GM19397 (cell line): ENCODE data around the gene HSDL2.
"Not testable (repeated sequence)": the region's sequence is repeated elsewhere in the genome, so short reads cannot be mapped to it uniquely, and the experiment has no call there.

Experiments used
- ATAC-seq: cut with Tn5 transposase; IDR thresholded peaks from one replicate; pipeline ENCODE4 v1.9.1; 2021; ENCODE audit warnings: mild to moderate bottlenecking, moderate library complexity; ENCODE audit not compliant: unreplicated experiment

HSDL2 gene

DNA sequence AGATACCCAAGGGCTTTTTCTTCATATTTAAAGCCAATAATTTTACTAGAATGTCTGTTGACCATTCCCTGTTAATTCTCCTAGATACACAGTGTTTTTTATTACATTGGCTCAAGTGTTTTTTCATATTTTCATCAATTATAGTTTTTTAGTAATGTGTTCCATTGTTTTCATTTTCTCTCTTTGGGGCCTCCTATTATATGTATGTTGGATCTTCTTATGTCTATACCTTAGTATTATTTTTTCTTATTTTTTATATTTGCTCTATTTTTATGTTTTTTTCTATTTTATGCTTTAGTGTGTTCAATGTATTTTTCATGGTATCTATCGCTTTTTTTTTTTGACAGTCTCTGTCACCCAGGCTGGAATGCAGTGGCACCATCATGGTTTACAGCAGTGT, 114.2 kb downstream of the HSDL2 start:
- ATAC-seq = no peak

DNA sequence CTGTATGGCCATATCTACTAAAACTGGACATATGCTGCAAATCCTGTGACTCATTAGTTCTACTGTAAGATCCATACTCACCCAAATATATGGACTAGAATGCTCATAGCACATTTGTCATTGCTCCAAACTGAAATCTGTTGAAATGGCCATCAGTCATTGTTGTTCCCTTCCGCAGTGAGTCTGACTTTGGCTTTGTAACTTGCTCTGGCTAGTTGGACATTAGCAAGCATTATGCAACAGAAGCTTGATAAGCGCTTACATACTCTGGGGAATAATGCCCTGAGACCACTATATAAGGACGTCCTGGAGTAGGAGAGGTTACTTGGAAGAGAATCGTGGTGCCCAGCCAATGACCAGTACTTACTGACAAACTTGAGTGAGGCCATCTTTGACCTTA, 115.7 kb downstream of the HSDL2 start:
- no peak for ATAC-seq

DNA sequence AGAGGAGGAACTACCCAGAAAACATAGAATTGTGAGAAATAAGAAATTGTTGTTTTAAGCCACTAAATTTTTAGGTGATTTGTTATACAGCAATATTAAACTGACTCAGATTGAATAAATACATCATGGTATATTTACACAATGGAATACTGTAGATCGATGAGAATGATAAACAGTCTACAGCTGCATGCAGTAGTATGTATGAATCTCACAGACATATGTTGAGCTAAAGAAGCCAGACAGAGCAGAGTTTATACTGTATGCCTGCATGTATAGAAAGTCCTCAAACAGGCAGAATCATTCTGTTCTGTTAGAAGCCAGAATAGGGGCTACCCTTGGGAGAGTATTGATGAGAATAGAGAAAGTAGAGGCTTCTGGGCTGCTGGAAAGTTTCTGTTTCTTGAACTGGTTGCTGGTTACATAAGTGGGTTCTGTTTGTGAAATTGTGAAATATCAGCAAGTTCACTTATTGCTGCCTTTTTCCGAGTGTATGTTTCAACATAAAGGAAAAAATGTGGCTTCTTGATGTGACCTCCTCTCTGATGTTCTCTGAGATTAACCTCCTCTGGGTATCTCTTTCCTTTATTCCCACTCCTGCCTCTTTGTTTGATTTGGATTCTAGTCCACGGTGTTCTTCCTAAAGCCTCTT, 116.3 kb downstream of the HSDL2 start:
- no peak for ATAC-seq

DNA sequence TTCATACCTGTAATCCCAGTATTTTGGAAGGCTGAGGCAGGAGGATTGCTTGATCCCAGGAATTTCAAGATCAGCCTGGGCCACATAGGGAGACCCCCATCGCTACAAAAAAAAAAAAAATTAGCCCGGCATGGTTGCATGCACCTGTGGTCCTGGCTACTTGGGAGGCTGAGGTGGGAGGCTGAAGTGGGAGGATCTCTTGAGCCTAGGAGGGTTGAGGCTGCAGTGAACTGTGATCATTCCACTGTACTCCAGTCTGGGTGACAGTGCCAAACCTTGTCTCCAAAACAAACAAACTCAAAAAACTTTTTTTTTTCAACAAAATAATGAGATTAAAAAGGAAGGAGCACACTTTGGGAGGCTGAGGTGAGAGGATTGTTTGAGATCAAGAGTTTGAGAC, 120.9 kb downstream of the HSDL2 start:
- no peak for ATAC-seq

DNA sequence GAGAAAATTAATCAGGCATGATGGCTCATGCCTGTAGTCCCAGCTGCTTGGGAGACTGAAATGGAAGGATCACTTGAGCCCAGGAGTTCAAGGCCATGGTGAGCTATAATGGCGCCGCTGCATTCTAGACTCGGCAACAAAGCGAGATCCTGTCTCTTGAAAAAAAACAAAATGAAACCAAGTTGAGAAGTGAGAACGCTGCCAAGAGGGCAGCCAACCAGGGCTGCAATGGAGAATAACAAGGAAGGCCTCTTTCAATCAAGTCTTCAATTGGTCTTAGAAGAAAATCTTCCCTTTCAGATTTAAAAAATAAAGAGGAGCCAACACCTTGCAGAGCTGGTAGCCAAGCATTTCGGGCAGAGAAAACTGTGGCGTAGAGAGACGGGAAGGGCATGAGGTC, 121.4 kb downstream of the HSDL2 start:
- no peak for ATAC-seq

DNA sequence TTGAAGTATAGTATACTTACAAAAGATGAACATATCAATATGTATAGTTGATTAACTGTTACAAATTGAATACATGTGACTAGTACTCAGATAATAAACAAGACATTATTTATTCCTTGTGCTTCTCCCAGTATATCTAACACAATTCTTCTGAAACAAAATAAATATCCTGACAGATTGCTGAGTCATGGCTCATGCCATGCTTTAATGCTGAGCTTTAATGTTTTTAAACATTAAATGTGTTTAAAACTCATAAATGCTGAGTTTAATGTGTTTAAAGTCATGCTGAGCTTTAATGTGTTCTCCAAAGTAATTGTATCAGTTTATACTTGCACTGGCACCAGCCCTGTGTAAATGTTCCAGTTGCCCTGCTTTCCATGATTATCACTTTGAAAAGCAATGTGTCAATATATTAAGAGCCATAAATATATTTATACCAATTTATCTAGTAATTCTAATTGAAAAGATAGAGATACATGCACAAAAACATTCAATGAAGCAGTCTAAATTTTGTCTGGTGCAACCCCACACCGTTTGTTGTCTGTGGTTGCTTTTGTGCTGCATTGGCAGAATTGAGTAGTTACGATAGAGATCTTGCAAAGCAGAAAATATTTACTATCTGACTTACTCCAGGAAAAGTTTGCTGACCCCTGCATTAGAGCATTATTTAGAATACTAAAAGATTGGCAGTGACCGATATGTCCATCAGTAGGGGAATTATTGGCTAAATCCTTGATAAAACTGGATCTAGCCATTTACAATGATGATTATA, 122.5 kb downstream of the HSDL2 start:
- no peak for ATAC-seq

DNA sequence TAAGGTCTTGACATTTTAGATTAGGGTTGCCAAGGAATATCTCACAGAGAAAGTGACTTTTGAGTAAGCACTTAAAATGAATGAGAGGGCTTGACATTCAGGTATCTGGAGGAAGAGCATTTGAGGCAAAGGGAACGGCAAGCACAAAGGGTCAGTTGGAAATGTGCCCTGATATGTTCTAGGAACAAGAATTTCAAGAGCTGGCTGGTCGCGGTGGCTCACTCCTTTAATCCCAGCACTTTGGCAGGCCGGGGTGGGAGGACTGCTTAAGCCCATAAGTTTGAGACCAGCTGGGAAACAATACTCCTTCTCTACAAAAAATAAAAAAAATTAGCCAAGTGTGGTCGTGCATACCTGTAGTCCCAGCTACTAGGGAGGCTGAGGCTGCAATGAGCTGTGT, 123.3 kb downstream of the HSDL2 start:
- no peak for ATAC-seq

DNA sequence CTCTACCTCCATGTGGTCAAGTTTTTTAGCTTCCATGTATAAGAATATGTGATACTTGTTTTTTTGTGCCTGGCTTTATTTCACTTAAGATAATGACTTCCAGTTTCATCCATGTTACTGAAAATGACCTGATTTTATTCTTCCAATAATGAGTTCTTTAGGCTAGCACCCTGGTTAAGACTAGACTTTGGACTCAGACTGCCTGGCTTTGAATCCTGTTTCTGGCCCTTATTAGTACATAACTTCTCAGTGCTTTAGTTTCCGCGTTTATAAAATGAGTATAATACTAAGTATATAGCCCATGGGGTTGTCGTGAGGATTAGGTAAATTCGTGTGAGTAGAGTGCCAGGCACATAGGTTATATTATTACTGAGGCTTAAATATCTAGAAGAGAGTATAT, 125.2 kb downstream of the HSDL2 start:
- ATAC-seq = no peak

DNA sequence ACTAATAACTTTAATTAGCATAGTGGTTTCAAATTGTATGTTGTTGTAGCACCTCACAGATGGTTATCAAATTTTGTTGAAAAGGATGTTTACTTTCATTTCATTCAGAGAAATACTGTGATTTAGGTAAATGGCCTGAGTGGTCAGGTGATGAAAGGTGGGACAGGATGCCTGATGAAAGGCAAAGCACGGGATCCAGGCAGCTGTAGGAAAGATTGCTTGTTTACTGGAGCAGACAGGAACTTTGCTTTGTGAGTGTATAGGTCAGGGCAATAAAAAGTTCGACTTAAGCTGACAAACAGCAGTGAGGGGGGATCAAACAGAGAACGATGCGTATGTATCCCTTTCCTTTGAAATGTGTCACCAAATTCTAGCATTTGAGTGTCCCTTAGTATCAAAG, 125.7 kb downstream of the HSDL2 start:
- ATAC-seq = no peak

DNA sequence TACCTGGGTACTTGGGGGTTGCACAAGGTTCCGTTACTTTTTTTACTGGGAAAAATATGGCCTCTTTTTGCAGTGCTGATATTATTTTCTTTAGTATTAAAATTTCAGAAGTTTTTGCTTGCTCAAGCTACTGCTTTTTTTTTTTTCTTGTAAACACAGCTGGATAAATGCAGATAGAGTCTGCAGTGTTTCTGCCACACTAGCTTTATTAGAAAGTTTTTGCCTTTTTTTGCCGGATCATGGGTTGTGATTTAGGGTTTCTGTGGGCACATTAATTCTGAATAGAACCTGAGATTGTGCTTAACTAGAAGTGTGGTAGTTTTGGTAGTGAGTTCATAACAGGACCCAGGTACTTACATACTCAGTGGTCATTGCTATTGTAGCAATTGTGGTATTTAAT, 126.7 kb downstream of the HSDL2 start:
- no peak for ATAC-seq

DNA sequence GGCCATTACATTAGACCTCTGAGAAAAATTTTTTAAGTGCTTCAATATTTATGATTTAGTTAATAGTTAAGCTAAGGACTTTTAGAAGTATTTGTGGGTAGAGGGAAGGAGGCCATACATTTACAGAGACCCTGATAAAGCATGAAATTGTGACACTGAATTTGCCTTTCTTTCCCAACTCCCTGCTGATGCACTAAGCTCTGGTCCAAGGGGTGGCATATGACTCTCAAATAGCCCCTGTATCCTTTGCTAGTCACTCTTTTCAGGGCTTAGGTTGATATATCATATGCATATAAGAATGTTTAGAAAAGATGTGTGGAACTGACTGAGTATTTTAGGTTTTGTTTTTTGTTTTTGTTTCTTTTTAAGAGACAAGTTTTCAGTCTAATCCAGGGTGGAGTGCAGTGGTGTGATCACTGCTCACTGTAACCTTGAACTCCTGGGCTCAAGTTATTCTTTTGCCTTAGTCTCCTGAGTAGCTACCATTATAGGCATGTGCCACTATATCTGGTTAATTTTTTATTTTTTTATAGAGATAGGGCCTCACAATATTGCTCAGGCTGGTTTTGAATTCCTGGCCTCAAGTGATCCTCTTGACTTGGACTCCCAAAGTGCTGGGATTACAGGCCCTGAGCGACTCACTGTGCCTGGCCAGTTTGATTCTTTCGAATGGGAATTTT, 127.2 kb downstream of the HSDL2 start:
- ATAC-seq = no peak

DNA sequence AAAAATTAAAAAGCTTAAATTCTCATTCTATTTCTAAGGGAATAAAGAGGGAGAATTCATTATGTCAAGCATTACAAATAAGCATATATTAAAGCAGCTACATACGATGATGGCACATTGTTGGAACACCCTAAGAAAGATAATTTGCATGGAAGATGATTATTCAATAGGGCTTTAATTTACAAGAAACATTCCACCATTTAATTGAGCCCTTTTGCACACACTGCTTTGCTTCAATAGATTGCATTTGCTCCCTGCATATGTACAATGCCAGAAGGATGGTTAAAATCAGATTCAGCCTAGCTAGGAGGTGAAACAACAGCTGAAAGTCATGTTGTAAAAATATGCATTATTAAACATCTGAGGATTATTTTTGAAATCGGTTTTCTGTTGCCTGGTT, 128.5 kb downstream of the HSDL2 start:
- no peak for ATAC-seq

DNA sequence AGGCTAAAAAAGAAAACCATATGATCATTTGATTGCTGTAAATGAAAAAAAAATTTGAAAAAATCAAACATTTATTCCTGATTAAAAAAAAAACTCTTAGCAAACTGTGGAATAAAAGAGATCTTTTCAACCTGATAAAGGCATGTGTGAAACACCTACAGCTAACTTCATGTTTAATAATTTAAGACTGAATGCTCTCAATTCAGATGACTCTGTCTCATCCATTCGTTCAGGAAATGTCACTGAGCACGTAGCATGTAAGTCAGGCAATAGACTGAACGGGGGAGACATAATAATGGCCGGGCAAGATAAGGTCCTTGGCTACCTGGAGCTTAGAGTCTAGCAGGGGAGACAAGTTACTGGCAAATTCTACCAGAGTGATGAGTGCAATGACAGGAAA, 132.5 kb downstream of the HSDL2 start:
- ATAC-seq = not testable (repeated sequence)

DNA sequence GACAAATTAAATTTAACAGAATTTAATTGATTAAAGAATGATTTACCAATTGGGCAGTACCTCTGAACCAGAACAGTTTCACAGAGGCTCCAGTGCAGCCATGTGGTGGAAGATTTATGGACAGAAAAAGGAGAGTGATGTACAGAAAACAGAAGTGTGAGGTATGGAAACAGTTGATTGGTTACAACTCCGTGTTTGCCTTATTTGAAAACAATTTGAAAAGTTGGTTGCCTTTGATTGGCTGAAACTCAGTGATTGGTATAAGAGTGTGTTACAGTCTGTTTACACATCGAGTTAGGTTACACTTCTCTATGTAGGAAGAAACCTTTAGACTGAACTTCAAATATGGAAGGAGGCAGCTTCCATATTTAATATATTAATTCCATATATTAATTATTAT, 136.9 kb downstream of the HSDL2 start:
- ATAC-seq = no peak

DNA sequence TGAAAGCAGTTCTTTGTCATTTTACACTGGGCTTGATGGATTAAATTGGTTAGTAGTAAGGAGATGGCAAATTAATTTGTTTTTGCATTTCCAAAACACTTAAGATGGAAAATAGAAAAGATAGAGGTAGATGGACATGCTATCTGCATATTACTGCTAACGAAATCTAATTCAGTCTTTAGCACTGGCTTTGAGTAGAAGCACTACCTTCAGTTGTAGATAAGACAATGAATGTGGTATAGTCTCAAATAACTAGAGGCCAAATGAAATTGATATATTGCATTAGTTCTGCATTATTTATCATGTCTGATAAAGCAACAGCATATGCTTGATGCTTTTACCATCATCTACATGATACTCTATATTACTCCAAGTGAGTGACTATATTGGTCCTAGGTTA, 140.2 kb downstream of the HSDL2 start:
- ATAC-seq = no peak

DNA sequence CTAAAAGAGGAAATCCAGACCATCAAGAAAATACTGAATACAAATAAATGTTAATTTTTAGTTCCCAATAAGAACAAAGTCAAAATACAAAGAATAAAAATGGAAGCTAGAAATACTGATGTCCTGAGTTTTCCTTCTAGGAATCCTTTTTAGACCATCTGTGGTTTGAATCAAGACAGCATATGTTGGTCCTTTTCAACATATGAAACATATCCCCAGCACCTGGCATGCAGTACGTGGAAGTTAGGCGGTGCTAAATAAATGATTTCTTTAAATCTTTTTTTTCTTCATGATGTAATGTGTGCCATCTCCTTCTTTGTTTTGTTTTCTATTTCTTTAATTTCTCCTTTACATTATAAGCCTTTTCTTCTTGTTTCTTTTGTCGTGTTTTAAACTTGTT, 140.7 kb downstream of the HSDL2 start:
- ATAC-seq = no peak
